ENCODE results near the gene MICAL3. TPM values are rescaled to one million over a fixed set of nuclear protein-coding genes. Genes with fewer than 3 reads are reported as not detected.

The MICAL3 gene
- total and polyA plus RNA-seq, 9 of the 15 experiments (the other 6 are each of a cell fraction or from before 2014, with no cell fraction given), result 0.53 to 32.1 (median 12.3) TPM

DNA sequence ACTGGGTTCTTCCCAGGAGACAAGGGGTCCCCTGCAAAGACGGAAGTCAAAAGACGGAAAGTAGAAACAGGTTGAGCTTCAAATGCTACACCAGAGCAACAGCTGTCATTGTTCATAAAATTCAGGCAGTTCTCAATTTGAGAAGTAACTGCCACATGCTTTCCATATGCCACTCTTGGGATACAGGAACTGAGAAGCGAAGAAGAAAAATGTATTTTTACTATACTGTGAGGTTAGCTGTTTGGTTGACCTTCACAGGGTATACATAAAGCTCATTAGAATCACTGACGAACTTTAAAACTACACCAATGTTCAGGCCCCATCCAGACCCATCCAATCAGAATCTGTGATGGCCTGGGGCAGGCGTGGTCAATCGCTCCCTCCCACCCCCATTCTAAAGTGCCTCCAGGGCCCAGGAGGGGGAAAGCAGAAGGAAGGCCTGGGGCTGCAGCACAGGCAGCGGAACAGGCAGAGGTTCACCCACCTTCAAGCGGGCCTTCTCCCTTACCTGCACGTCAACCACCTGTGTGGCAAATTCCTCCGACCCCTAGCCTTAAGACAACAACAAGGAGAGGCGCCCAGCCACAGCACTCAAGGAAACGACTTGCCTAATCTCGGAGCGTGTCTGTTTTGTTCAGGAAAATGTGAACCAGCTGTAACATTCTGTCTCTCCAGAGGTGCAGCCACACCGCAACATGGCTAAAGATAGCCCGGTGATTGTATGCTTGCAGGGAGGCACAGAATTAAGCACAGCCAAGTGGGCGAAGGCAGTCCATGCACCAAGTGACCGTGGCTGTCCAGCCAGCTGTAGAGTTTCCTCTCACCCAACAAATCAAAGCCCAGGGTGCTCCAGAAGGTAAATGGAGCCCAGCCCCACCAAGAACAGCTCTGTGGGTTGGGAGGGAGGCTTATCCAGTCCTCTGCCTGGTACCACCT lies 82.6 kb downstream of the MICAL3 start:
- Histone ChIP-seq H3K27me3 (ENCODE audit: control insufficient read depth in 2 of 2, insufficient read depth in 2 of 2, low read length in 2 of 2) (no peaks in the 10 kb centered on the region), H3K4me1 (replicated peaks in 1 of 2; ENCODE audit: control insufficient read depth in 2 of 2, insufficient read depth in 2 of 2, low read length in 2 of 2) (peaks cover 0 to 3% of the 10 kb centered on the region in 2 experiments; a peak in 4 of 5 replicates), H3K4me3 (no peak overlapping the region), H3K9me3 (replicated peaks; ENCODE audit: control insufficient read depth, insufficient read depth, low read depth, low read length) (no peaks in the 10 kb centered on the region), H3K9me1 (ENCODE audit: control insufficient read depth, insufficient read depth, low read length) (peaks cover 4% of the 10 kb centered on the region), H2AFZ (ENCODE audit: low read depth, low read length) (no peak overlapping the region), H3K79me2 (ENCODE audit: control insufficient read depth, insufficient read depth, low read length) (peaks cover 26% of the 10 kb centered on the region), H3K27ac (ENCODE audit: extremely low read depth, low read depth, low read length) (no peak overlapping the region), H3K9ac (ENCODE audit: insufficient read depth in 1 of 2, low read depth in 2 of 2, low read length in 2 of 2) (0 out of 4 replicates have a peak overlapping the region, but pooled peaks of 1 of the 2 experiments have one; percentile 17), H4K20me1 (replicated peaks; ENCODE audit: control insufficient read depth, insufficient read depth, low read length) (peaks cover 61% of the 10 kb centered on the region), H3K36me3 (ENCODE audit: control insufficient read depth, insufficient read depth, low read length) (no peaks in the 10 kb centered on the region), H3K4me2 (ENCODE audit: insufficient read depth, low read length) (no peak overlapping the region)
- peak; percentile 52; the same call in 2 of the 3 replicates for ATAC-seq
- peak in 3 of 4 experiments; percentile 56 to 68 (median 67) for DNase-seq (ENCODE audit: extremely low read depth in 1 of 4, low spot score in 3 of 4)
- in situ Hi-C loops (cut with MboI) (no loop called here), intact Hi-C loops (cut with micrococcal nuclease) (no loop called here)
- FAIRE-seq, result no peak
- CTCF ChIA-PET (ENCODE audit: low intra/inter-chr PET ratio), result no interaction called here
- 74% methylated on average over 18 of the region's 18 CpGs for WGBS (ENCODE audit: insufficient coverage, low coverage, missing lambda C conversion rate)
- no peak for TF ChIP-seq CREB3L1 (IDR thresholded peaks at IDR 0.05; ENCODE audit: borderline replicate concordance, low read depth)
- POLR2A ChIA-PET, result interaction anchor here (0.6 to 3.0 kb wide), 12 partner anchors 10 to 1346 kb away, joined by 3 to 14 read pairs (median 3); no protein-coding TSS in a partner anchor
- BruUV-seq (replicated peaks), result no TSS peak

Data from K562 (cell line).